ENCODE results near the gene FLRT3.

Gene FLRT3

GRCh38 chr20:14337400-14338171, at the start of gene FLRT3:
Gene FLRT3 (minus strand): TSS chr20:14337612. CDS start chr20:14327506, 10,106 bp downstream.
- no peak for DNase-seq

GRCh38 chr20:14386726-14387125, 49.3 kb upstream of the FLRT3 start:
- DNase-seq = no peak

- DNase-seq = no peak
These were observed 47.8 kb upstream of the FLRT3 start for GRCh38 chr20:14385176-14385740.

DNA sequence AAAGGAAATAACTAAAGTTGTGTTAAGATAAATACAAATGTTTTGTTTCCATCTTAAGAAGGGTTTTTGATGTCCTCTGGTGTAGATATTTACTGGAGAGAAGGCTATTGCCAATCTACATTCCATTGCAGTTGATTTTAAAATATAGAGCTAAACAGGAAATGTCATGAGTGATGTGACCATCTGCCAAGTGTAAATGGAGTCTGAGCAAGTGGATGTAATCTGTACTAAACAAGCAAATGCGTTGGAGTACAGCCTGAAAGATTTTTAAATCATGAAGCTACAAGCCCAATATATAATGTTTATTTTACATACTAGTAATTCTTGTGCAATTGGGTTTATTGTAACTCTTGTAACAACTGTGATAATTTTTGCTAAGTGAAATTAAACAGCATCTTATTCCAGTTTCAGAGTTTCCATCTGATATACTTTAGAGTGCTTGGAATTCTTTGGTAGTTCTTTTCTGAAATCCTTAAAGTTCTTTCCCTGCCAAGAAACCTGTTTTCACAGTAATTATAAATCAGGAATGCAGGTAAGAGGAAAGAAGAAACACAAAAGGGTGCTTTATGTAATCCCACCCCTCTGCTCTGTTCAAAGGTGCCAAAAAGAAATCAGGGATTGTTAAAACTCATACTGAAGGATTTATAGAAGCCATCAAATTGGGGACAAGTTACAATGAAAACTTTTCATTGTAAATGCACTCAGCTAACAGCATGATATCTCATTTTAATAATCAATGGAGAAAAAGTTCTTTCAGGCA, 47.2 kb upstream of the FLRT3 start:
- DNase-seq = no peak

DNA sequence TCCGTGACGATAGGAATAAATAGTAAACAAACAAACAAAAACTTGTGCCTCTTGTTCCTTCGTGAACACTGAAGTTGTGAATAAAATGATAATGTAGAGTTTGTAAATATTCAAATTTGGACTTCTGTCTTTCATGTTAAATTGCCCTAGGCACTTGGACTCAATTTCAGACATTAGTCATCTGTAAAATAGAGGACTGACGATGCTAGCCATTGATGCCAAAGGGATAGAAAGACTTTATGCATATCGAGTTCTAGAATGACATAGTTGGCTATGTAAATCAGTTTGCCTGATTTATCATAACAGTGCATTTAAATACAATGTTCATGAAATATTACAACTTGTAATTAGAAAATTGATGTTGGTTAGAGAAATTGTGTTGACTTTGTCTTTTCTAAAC, 45.9 kb upstream of the FLRT3 start:
- no peak for DNase-seq

DNA sequence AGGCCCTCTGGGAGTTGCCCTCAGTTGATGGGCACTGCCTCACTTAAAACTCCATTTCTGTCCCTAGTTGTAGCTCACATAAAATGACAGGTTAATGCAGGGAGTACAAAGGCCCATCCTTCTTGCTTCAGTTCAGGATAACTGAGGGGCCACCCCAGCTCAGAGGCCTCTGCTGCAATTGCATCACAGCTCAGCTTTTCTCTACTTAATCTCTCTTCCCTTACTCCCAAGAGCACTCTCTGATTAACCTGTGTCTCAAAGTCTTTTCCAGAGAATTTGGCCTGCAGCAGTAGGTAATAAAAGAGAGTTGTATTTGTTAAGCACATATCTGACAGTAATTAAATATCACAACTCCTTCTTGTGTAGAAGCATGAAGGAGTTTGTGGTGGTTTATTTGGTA, 40.9 kb upstream of the FLRT3 start:
- no peak for DNase-seq

- DNase-seq = no peak
These were observed 38.1 kb upstream of the FLRT3 start for GRCh38 chr20:14375416-14375985.

DNA sequence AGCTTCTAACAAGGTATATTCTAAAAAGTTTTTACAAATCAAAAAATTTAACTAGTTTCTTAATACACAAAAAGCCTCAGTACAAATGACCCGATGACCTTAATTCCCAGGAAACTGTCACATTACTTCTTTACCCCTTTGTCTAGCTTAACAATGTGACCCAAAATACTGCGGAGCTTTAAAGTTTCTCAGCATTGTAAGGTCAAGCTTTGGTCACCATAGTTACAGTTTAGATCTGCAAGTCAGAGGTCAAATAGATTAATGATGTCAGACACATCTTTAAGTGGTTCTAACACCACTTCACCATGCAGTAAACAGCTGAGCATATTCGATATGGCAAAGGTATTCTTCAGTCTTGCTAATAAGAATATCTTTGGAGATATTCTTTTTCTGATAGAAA, 36.8 kb upstream of the FLRT3 start:
- no peak for DNase-seq

GRCh38 chr20:14361509-14362345, 24.3 kb upstream of the FLRT3 start:
- no peak for DNase-seq

DNA sequence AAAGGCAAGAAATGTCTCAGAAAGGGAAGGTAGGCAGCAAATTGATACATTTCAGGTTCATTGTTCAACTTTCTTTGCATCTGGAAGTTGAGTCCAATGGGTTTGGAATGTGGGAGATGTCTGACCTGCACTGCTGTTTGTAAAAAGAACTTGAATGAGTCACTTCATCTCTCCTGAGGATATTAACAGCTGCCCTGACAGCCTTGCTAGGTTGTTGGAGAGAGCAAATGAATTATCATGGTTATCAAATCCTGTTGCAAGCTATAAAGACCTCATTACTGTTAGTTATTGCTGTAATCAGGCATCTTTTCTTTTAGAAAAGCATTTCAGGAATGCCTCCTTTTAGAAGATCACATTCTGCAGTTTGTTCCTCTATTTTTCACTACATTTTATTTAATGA, 23.0 kb upstream of the FLRT3 start:
- DNase-seq = no peak

DNA sequence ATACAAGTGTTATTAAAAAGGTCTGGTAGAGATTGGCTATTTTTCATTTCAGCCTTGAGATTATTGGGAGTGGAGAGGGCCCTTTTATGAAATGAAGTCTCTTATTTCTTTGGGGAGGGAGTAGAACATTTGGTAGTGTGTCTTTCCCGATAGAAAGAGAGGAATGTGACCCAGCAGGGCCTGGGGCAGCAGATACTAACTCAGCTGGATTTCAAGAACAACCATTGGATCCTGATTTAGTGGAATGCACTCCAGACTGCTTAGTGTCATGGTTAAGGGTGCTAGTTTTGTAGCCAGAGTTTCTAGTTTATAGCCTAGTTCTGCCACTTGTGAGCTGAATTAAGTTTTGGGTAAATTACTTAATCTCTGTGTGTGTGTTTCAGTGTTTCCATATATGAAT, 18.4 kb upstream of the FLRT3 start:
- DNase-seq = no peak

DNA sequence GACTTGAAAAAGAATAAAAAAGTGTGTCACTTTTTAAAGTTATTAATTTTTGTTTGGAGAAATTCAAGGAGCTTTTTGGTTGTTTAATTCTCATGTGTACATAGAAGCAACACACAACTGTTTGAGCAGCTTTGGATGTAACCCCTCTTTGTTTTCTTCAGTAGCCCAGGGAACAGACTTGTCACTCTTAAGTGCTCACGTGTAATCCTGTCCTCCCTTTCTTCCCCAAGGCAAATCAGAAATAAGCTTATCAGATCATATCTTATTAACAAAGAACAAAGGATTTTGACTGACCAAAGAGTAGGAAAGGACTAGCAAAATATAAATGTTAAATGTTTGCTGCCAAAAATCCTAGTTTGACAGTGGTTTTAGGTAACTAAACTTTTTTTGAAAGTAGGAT, 7.3 kb upstream of the FLRT3 start:
- no peak for DNase-seq

- no peak for DNase-seq
These were observed 6.2 kb upstream of the FLRT3 start for GRCh38 chr20:14343491-14344065.

DNA sequence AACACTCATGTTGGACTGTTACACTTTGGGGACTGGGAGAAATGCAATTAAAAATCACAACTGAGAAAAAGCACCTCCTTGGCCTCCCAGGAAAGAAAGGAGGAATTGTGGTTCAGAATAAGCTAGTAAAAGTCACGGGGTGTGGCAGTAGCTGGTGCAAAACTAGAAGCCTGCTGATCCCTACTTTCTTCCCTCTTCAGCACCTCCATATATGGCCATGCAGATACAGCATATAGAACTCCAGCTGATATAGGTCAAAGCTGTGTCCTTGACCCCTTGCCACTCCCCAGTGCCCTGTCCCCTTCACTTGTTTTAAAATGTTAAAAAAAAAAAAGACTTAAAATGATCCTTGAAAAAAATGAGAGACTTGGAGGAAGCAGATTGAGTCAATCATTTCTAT, 5.5 kb upstream of the FLRT3 start:
- no peak for DNase-seq

- no peak for DNase-seq
These were observed 4.4 kb upstream of the FLRT3 start for GRCh38 chr20:14341801-14342200.

DNA sequence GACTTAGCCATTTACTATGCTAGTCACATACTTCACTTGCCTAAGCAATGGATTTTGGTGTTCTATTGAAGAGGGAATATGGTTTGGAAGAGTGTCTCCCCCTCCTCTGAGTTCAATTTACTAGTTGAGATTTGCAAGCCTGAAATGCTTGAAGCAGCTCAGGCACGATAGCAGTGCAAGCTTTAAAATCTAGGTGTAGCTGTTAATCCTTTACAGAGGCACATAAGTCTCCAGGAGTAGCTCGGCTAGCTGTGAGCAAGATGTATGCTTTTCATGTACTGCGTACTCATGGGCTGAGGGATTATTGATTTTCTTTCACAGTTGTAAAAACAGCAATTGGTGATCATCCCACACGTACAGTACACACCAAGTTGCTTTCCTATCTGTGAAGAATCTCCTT, 726 bp downstream of the FLRT3 start:
- no peak for DNase-seq

- DNase-seq = no peak
These were observed 2.4 kb downstream of the FLRT3 start for GRCh38 chr20:14335052-14335451.

GRCh38 chr20:14334306-14334930, 3.0 kb downstream of the FLRT3 start:
- no peak for DNase-seq

DNA sequence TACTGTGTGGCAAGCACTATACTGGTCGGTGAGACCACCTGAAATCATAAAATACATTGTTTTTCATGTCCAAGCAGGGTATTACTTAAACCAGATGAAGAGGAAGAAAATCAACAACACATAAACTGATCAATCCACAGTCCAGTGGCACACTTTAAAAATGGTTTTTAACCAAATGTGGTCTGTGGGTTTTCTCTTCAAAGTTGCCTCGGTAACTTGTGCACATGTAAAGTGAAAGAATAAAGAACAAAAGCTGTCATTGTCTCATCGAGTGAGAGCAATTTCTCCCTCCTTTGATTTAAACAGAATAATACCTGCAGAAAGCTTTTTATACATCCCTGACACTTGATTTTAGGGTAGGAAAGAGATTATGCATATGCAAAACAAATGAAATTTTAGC, 3.7 kb downstream of the FLRT3 start:
- DNase-seq = no peak

- no peak for DNase-seq
These were observed 4.5 kb downstream of the FLRT3 start for GRCh38 chr20:14332866-14333265.

DNA sequence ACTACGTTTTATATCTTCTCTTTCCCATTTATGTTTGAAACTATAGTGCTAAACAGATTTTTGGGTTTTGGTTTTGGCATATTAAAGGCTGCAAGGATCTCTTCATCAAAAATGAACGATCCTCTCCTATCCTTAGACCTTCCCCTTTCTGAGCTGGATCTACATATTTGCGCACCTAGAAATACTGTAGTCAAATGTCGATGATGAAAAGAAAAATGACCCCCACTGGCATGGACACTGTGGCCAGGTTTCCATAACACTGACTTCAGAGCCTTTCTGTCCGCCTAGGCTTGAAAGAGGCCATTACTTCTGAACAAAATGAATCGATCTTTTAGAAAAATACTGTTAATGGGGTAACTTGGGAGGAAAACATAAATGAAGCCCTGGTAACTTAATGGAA, 5.8 kb downstream of the FLRT3 start:
- no peak for DNase-seq

- DNase-seq = no peak
These were observed 17.7 kb downstream of the FLRT3 start for GRCh38 chr20:14319704-14320103.

Data from stimulated activated naive CD4-positive, alpha-beta T cell treated with Interleukin-2 at 50 U/mL for 16 hours (primary cell).